CD4-positive, alpha-beta T cell treated with Interleukin-2 at 100 ng/mL for 4 hours (primary cell): Measurements from ENCODE around the gene ARHGEF11.

ENCODE experiments used
- DNase-seq: peaks from one replicate; pipeline ENCODE4 v3.0.0-alpha.2; 2020; ENCODE audit warnings: low spot score

Gene ARHGEF11

GRCh38 chr1:156949127-156949526, 96.4 kb downstream of the ARHGEF11 start:
- DNase-seq = no peak

DNA sequence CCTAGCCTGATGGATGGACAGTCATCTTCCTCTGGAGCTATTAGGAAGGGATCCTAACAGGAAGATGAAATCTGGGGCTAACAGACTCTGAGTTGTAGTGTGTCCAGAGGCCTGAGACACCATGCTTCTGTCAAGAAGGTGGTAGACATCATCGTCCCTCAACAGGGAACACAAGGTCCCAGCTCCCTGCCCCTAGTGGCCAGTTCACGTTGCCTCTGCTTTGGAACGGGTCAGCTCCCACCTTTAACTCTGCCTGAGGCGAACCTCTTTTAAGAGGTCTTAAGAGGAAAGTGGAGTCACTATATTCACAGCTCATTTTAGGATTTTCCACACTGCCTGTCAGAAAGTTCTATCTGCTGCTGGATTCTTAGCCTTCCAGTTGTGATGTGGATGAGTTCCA, 96.8 kb downstream of the ARHGEF11 start:
- no peak for DNase-seq

DNA sequence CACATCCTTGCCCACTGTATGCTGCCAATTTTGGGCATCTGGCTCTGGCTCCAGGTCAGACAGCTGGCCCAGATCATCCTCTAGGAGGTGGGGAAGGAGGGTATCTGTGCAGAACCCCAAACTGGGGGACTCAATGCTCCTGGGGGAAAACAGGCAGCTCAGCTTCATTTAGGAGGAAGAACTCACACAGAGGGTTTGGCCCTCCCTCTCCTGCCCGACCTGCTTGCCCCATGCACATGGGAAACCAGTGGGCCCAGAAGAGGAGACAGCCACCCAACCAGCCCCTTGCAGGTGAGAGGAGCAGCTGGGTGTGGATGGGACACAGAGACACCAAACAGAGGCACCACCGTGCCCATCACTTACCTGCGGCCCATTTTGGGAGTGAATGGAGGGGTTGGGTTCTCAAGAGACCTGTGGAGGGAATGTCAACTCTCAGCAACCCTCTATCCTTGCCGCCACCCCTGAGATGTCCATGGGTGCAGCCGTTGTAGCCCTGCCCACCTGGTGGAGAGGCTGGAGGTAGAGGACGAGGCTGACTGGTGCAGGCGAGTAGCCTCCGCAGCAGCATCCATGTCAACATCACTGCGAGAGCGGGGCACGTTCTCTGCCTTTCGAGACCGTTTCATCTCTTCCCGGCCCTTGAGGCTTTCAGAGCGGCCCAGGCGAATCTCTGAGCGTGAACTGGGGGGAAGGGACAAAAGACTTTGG, 97.6 kb downstream of the ARHGEF11 start:
- no peak for DNase-seq

- DNase-seq = no peak
Measured at GRCh38 chr1:156947127-156947526, 98.4 kb downstream of the ARHGEF11 start.

DNA sequence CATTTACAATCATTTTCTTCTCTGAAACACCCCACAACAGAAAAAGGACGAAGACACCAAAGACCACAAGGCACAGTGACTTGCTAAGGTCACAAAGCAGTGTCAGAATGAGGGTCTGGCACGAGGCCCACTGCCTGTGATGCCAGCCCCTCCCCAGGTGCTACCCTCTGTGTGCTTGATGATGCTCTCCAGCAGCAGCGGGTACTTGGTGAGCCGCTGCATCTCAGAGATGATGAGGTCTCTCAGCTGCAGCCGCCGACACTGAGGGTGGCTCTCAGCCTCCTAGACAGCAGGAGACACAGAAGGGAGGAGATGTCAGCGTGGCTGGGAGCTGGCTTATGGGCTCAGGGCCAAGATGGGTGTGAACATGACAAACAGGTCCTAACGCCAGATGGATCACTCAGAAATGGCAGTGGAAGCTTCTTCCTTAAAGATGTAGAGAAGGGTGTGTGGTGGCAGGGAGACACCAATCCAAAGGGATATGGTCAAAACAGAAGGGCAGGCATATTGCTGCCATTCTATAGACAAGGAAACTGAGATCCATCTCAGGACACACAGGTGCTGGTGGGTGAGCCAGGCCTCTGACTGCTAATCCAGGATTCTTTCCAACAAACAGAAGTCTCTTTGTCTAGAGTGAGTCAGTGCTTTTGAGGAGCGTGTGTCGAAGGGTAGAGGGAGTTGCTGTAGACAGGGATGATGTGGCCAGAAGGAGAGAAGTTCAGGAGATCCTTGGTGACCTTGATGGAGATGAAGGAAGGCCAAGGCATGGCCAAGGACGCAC, 99.5 kb downstream of the ARHGEF11 start:
- no peak for DNase-seq

- no peak for DNase-seq
Measured at GRCh38 chr1:156944848-156945247, 100.7 kb downstream of the ARHGEF11 start.

- DNase-seq = no peak
Measured at GRCh38 chr1:156944268-156944667, 101.3 kb downstream of the ARHGEF11 start.

- no peak for DNase-seq
Measured at GRCh38 chr1:156943756-156944155, 101.8 kb downstream of the ARHGEF11 start.

DNA sequence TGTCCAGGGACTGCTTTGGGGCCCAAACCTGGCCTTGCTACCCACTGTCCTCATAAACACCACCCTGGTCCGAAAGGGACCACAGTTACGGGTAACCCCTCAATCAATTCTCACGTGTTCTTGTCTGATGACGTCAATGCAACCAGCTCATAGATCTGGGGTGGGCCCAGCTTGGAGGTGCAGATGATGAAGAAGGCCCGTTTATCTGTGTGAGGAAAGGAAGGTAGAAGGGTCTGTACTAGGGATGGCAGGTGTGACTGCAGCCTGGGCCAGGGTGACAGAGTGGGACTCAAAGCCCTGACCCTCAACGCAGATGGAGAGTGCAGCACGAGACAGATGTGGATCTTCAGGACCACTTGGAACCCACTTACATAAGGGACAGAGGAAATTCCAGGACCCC, 103.0 kb downstream of the ARHGEF11 start:
- DNase-seq = no peak

- DNase-seq = no peak
Measured at GRCh38 chr1:156942176-156942575, 103.4 kb downstream of the ARHGEF11 start.

DNA sequence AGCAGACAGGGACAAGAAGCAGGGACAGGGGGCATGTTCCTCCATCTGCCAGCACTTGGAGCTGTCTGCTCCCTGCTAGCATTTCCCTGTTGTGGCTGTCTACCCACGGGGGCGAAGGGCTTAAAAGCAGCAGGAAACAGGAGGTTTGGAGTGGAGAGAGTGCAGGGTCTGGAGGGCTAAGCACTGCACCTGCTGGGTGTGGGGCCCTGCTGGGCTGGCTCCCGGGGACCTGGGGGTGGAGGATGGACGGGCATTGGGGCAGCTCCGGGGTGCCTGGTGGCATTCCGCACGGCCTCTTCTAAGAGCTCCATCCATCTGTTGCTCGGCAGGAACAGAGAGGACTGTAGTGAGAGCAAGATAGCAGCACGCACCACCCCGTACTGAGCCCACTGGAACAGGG, 103.9 kb downstream of the ARHGEF11 start:
- no peak for DNase-seq

GRCh38 chr1:156939786-156940334, 105.7 kb downstream of the ARHGEF11 start:
- DNase-seq = no peak

- no peak for DNase-seq
Measured at GRCh38 chr1:156938813-156939212, 106.7 kb downstream of the ARHGEF11 start.

DNA sequence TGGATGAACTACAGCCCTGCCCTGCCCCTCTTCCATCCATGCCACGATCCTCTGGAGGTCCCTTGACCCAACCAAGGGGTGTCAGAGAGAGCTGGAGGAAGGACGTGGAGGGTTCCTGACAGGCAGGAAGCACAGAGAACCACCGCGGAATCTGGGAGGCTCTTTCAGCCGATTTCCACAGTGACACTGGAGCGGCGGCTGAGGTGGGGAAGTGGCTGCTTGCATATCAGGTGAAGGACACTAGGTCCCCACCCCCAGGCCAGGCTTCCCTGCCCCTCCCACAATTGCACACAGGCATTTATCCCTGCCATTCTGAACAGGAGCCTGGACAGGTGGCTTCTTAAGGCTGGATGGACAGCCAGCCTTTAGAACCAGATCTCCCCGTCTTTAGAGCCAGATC, 107.7 kb downstream of the ARHGEF11 start:
- DNase-seq = no peak

DNA sequence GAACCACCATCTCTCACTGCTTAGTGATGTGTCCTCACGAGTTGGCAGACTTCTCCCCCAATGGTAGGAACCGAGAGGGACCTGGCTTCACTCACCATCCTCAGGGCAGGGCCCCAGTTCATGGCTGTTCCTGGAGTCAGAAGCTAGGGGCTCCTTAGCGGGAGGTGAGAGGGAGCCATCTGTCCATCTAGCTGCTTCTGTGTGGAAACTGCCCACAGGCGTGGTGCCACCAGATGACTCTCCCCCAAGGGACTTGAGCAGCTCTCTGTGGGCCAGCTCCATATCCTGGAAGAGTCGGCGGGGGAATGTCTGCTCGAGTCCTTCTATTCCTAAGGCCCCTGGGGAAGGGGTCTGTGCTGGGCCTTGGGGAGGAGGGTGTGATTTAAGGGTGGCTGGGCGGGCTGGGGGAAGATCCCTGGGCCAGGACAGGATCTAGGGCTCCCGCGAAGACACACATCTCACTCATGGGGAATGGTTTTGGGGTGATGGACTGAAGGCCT, 108.8 kb downstream of the ARHGEF11 start:
- no peak for DNase-seq

DNA sequence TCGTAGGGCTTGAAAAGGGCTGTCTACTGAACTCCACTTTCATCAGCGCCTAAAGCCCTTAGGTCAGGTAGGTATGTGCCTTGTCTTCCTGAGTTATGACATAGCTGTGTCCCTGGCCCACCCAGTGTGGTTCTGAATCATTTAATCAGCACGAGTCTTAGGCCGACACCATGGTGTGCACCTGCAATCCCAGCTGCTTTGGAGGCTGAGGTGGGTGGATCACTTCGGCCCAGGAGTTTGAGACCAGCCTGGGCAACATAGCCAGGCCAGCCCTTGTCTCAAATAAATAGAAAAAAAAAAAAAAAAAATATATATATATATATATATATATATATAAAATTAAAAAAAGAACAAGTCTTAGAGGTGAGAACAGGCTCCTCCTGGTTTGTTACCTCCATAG, 109.4 kb downstream of the ARHGEF11 start:
- DNase-seq = no peak

DNA sequence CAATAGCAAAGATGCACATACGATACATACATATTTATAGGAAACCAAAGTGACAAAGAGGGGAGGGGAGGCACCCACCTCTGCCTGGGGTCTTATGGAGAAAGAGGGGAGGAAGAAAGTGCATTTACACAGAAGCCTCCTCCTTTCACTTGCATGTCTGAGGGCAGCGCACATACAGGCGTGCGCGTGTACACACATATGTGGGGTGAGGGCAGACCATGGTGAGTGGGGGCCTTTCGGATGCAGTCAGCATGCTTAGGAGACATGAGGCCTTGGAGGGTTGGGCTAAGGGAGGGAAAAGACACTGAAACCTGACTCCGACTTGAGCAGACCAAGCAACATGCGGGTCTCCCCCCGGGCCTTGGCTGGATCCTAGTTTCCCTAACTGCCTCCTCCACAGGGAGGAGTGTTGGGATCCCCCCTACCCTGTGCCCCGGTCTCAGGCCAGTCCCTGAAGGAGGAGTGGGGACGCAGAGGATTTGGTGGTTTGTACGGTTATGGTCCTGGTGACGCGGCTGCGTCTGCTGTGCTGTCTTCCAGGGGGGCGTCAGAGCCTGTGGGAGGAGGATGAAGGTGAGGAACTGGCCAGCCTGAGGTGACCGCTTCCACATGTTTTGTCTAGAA, 109.9 kb downstream of the ARHGEF11 start:
- DNase-seq = no peak

DNA sequence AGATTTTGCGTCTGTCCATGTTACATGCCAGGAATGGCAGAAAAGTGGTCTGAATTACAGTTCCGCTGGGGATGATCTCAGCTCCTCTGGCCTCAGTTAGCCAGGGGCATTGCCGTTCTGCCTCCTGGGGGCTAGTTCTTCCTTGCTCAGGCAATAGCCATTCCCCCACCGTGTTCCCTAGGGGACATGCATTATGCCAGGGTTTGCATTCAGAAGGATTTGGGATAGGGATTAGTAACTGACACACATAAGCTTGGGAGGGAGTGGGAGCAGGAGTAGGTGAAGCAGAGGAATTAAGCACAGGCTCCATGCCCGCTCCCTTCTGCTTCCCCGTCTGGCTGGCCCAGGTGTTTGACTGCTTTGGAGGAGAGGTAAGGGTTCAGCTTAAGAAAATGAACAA, 112.4 kb downstream of the ARHGEF11 start:
- DNase-seq = no peak

GRCh38 chr1:156931974-156932710, 113.4 kb downstream of the ARHGEF11 start:
- no peak for DNase-seq

- no peak for DNase-seq
Measured at GRCh38 chr1:156931211-156931952, 114.2 kb downstream of the ARHGEF11 start.

DNA sequence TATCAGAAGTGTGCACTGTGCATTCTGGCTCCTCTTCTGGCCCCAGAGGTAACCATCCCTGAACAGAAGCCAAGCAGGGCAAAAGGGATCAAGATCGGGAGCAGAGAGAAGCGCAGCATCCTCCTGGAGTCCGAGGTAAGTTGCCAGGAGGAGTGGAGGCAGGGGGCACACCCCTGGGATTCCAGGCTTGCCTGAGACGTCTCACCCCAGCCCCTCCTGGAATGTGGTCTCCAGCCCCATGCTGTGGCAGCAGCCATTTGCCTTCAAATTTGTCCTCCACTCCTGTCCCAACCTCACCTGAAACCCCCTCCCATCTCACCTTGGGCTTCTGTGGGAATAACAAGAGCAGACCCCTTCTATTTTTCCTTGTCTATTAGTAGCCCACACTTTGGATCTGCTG, 115.1 kb downstream of the ARHGEF11 start:
- DNase-seq = no peak
